GM21515 (cell line): ENCODE results near the gene FKBP8.
"Not testable (repeated sequence)": the region's sequence is repeated elsewhere in the genome, so short reads cannot be mapped to it uniquely, and the experiment has no call there.

Experiments
- ATAC-seq: cut with Tn5 transposase; IDR thresholded peaks from one replicate; pipeline ENCODE4 v1.9.1; 2021; ENCODE audit not compliant: unreplicated experiment

FKBP8 gene

GRCh38 chr19:18559685-18560084, 16.3 kb upstream of the FKBP8 start:
- no peak for ATAC-seq

DNA sequence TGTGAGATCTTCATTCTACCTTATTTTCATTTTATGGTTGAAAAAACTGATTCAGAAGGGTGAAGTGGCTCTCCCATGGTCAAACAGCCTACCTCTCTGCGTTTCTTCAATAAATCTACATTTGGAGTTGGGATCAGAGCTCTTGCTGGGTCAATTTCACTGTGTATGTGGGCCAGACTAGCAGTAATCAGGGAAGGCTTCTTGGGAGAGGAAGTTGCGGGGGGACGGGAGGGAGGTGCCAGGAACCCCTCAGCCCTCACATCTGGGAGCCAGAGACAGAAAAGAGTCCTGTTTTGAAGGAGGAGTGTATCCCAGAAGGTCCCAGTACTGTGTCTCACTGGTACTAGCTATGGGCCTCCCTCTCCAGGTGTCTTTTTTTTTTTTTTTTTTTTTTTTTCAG, 15.2 kb upstream of the FKBP8 start:
- no peak for ATAC-seq

DNA sequence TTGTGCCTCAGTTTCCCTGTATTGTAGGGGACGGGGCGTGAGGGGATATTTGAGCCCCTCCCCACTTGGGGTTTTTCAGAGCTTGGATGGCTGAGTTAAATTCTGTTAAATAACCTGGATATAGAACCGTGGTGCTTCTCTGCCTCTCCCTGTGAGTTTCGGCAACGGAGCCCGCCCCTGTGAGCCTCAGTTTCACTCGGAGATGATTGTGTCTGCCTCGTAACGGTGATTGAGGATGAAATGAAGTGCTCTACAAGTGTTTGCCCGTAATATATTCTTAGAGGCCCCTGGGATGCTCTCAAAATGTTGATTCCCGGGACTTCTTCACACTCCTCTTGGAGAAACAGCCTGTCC, 14.8 kb upstream of the FKBP8 start:
- ATAC-seq = no peak

GRCh38 chr19:18557411-18558201, 14.2 kb upstream of the FKBP8 start, which contains the start of gene KXD1:
Gene KXD1 (plus strand): TSS chr19:18557870. CDS start chr19:18562057, 4,187 bp downstream.
- ATAC-seq = peak; percentile 88

GRCh38 chr19:18551631-18552030, 8.3 kb upstream of the FKBP8 start:
- ATAC-seq = no peak

- peak; percentile 47 for ATAC-seq
These were observed 572 bp upstream of the FKBP8 start for GRCh38 chr19:18543814-18544475.

DNA sequence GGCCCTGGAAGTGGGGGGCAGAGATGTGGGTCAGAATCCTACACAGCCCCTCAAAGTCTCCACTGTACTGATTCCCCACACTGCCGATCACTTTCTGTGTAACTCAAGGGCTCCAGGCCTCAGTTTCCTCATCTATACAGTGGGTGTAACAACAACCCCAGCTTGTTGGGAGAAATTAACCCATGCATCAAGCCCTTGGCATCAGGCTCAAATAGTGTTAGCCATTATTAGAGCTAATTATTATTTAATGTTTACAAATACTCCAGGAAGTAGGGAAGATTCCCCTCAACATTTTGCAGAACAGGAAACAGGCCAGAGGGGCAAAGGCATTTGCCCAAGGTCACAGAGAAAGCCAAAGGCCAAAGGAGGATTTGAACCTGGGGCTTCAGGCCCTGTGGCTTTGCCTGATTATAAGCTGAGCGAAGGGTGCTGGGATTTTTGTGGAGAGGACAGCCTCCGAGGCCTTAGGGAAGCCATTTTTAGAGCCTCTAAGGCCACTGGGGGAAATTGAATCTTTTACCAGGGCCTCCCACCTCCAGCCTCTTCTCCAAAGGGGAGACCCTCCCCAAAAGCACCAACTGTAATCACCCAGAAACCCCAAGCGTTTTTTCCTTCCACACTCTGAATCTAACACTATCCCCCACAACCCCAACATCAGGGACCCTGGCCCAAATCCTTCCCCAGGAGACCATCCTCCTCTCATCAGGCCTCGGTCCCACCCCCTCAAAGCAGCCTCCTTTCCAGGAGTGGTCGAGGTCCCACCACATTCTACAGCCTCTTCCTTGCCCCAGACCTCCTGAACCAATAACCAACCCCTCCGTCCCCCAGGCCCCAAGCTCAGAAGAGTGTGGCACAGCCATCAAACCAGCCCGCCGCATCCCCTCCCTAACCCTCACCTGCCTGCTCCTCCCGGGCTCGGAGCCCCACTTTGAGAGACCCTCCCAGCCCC, 1.1 kb downstream of the FKBP8 start:
- no peak for ATAC-seq

DNA sequence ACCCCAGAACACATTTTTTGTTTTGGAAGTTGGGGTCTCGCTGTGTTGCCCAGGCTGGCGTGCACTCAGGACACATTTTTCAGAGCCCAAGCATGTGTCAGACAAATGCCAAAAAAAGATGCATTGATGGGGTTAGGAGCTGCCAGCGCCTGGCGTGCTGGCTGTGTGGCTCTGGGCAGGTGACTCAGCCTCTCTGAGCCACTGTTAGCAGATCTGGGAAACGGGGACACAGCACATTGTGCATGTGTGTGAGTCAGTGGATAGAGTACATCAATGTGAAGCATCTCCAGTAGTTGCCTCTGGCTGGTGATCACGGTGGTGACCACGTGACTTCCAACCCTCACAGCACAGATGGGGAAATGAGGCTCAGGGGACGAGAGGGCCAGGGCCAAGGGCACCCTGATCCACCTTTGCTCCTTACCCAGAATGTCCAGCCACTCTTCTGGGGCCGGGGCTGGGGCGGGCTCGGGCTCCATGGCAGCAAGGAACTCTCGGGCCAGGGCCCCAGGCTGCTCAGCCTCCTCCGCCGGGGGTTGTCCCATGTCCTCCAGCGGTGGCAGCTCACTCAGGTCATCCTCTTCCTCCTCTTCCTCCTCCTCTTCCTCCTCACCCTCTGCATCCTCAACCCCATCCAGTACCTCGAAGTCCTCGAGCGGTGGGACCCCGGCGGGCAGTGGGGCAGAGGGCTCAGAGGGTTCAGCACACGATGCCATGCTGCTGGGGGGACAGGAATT, 1.9 kb downstream of the FKBP8 start:
- ATAC-seq = no peak

DNA sequence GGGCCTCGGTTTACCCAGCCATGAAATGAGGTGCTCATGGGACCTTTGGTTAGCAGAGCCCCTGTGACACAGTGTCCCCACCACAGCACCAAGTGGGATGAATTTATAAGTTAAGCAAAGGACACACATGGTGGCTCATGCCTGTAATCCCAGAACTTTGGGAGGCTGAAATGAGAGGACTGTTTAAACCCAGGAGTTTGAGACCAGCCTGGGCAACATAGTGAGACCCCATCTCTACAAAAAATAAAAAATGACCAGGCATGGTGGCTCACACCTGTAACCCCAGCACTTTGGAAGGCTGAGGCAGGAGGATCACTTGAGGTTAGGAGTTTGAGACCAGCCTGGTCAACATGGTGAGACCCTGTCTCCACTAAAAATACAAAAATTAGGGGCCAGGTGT, 3.2 kb downstream of the FKBP8 start:
- not testable (repeated sequence) for ATAC-seq

DNA sequence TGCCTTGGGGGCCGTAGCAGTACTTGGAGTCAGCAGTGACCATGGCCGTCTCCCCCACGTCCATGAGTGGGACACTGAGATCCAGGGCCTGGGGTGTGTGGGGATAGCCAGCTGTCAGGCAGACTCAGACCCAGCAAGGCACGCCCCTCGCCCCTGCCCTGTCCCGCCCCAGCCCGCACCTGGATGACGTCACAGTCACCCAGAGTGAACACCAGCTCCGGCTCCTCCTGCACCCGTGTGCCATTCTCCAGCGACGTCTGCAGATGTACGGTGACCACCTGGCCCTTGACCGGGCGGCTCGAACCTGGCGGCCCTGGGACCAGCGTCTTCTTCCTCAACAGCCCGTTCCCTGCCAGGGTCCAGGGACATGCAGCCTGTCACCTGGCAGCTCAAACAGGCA, 4.0 kb downstream of the FKBP8 start:
- no peak for ATAC-seq

GRCh38 chr19:18538115-18538514, 5.3 kb downstream of the FKBP8 start:
- ATAC-seq = no peak

DNA sequence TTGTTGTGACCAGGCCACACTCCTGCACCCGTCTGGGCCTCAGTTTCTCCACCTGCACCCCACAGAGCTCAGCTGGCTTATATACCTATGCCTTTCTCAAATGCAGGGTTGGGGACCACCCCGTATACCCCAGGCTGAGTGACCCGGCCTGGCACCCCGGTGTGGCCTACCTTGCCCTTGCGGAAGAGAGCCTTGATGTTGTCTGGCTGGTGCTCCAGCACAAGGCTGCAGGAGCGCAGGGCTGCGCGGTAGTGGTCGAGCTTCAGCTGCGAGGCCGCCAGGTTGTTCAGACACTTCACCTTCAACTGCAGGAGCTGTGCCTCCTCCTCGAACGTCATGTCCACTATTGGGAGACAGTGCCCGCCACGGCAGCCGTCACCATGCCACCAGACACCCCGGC, 5.9 kb downstream of the FKBP8 start:
- no peak for ATAC-seq

DNA sequence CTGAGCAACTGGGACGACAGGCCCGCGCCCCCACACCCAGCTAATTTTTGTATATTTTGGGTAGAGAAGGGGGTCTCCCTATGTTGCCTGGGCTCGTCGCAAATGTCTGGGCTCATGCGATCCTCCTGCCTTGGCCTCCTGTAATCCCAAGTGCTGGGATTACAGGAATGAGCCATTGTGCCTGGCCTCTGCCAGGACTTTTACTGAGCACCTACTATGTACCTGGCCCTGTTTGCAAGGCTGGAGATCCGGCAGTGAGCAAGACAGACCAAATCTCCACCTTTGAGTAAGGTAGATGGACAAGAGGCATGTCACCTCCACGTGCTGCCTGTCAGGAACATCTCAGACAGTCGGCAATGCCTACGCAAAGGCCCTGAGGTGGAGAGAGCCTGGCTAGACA, 6.9 kb downstream of the FKBP8 start:
- no peak for ATAC-seq

GRCh38 chr19:18533058-18533457, 10.3 kb downstream of the FKBP8 start:
- no peak for ATAC-seq

GRCh38 chr19:18532168-18532890, 11.0 kb downstream of the FKBP8 start:
- ATAC-seq = no peak

DNA sequence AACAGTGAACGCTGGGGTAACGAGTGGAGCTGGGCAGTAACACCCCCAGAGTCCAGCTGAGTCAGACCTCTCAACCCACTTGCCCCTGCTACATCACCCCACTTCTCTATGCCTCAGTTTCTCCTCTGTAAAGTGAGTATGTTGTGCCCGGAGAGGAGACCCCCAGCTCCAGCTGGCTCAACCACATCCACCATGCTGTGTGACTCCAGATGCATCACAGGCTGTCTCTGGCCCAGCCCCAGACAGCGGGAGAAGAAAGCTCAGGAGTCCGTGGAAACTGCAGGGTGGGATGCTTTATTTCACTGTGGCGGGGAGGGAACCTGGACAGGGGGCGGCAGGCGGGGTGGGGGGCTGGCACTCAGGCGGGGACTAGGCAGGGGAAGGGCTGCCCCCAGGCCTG, 11.9 kb downstream of the FKBP8 start:
- no peak for ATAC-seq

GRCh38 chr19:18529782-18530181, 13.6 kb downstream of the FKBP8 start:
- no peak for ATAC-seq

DNA sequence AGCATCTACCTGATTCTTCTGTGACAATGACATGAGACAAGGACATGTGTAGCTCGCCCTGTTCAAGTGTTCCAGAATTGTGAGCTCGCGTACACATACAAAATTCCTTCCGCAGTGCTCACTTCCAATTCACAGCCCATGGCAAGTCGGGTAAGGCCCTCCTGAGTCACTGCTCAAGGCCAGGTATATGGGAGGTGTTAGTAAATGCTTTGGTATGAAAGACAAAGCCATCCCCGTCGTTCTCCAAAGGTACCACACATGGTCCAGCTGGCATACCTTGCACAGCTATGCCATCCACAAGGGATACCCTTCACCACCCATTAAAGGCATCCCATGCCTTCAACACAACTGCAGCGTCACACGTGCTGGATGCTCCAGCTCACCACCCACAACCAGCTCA, 17.1 kb downstream of the FKBP8 start:
- no peak for ATAC-seq

GRCh38 chr19:18523841-18524240, 19.5 kb downstream of the FKBP8 start:
- ATAC-seq = no peak

GRCh38 chr19:18522862-18523440, 20.4 kb downstream of the FKBP8 start:
- not testable (repeated sequence) for ATAC-seq
